Activated naive CD4-positive, alpha-beta T cell treated with anti-CD3 and anti-CD28 coated beads for 36 hours (primary cell): Measurements from ENCODE around the gene JAK2. TPM values are rescaled to one million over a fixed set of nuclear protein-coding genes. Genes with fewer than 3 reads are reported as not detected.
A peak's percentile ranks its signal among the peaks of the same experiment; 100 is the strongest.

Experiments
- CTCF ChIA-PET: fragments of 350-600 bp; sonication (Branson Sonifier 250); formaldehyde crosslinking; loops from one replicate; lab custom pipeline; 2021; ENCODE audit warnings: antibody characterized with exemption; lab: Charles Lee
- DNase-seq: peaks from one replicate; pipeline ENCODE4 v3.0.0-alpha.2; 2020
- H3K27ac Mint-ChIP-seq: one replicate; pipeline ENCODE4 v1.8.0; 2021; ENCODE audit warnings: mild to moderate bottlenecking, mixed read lengths
- H3K27me3 Mint-ChIP-seq: one replicate; pipeline ENCODE4 v1.8.0; 2021; ENCODE audit warnings: low read depth, mixed read lengths
- H3K36me3 Mint-ChIP-seq: one replicate; pipeline ENCODE4 v1.8.0; 2021; ENCODE audit warnings: low read depth, mixed read lengths
- H3K4me1 Mint-ChIP-seq: one replicate; pipeline ENCODE4 v1.8.0; 2021; ENCODE audit warnings: low read depth, mixed read lengths
- H3K4me3 Mint-ChIP-seq: one replicate; pipeline ENCODE4 v1.8.0; 2021; ENCODE audit warnings: mild to moderate bottlenecking, moderate library complexity, mixed read lengths
- H3K9me3 Mint-ChIP-seq: one replicate; pipeline ENCODE4 v1.8.0; 2021; ENCODE audit warnings: mixed read lengths
- intact Hi-C: fragments of 100-400 bp; cut with micrococcal nuclease; formaldehyde crosslinking; loops from one replicate; pipeline ENCODE4 v1.15.1; 2023
- total RNA-seq, 2 experiments: library from RNA; stranded (reverse); gene quantifications; one replicate each; pipeline ENCODE4 v1.2.3, GENCODE V29; 2021

The JAK2 gene
- total RNA-seq, 2 experiments from 2014 or later: 46.8 to 51.0 TPM

GRCh38 chr9:4959031-4959430 is 26.0 kb upstream of the JAK2 start:
- H3K36me3 Mint-ChIP-seq: no peaks in the 10 kb centered on the region
- no peak overlapping the region for H3K4me3 Mint-ChIP-seq
- CTCF ChIA-PET: interaction anchor here (1.2 kb wide), 1 partner anchor 15 kb away, joined by 4 read pairs; no protein-coding TSS in a partner anchor
- H3K4me1 Mint-ChIP-seq: peaks cover 17% of the 10 kb centered on the region
- H3K27ac Mint-ChIP-seq: no peak overlapping the region
- H3K9me3 Mint-ChIP-seq: peaks cover 2% of the 10 kb centered on the region
- H3K27me3 Mint-ChIP-seq: no peaks in the 10 kb centered on the region
- intact Hi-C loops: no loop called here
- no peak for DNase-seq

GRCh38 chr9:4962085-4962484 is 23.0 kb upstream of the JAK2 start:
- Mint-ChIP-seq H3K36me3 (peaks cover 3% of the 10 kb centered on the region), H3K27ac (no peak overlapping the region), H3K27me3 (no peaks in the 10 kb centered on the region), H3K9me3 (peaks cover 4% of the 10 kb centered on the region), H3K4me1 (peaks cover 30% of the 10 kb centered on the region), H3K4me3 (no peak overlapping the region)
- no peak for DNase-seq
- CTCF ChIA-PET: interaction anchor here (0.6 to 1.5 kb wide), 2 partner anchors 8 to 26 kb away, joined by 3 read pairs; no protein-coding TSS in a partner anchor
- intact Hi-C loops: no loop called here

- intact Hi-C loops: no loop called here
- no peaks in the 10 kb centered on the region for H3K27me3 Mint-ChIP-seq
- peaks cover 3% of the 10 kb centered on the region for H3K36me3 Mint-ChIP-seq
- peaks cover 4% of the 10 kb centered on the region for H3K9me3 Mint-ChIP-seq
- no peak overlapping the region for H3K27ac Mint-ChIP-seq
- CTCF ChIA-PET: no interaction called here
- no peak for DNase-seq
- H3K4me3 Mint-ChIP-seq: no peak overlapping the region
- H3K4me1 Mint-ChIP-seq: peaks cover 42% of the 10 kb centered on the region
Observed at GRCh38 chr9:4964540-4964939, 20.5 kb upstream of the JAK2 start.

- peak overlapping the region; percentile 54 for H3K4me3 Mint-ChIP-seq
- no peak for DNase-seq
- intact Hi-C loops: no loop called here
- H3K9me3 Mint-ChIP-seq: peaks cover 4% of the 10 kb centered on the region
- CTCF ChIA-PET: interaction anchor here (0.7 to 1.3 kb wide), 3 partner anchors 17 to 23 kb away, joined by 3 read pairs; no protein-coding TSS in a partner anchor
- no peaks in the 10 kb centered on the region for H3K27me3 Mint-ChIP-seq
- H3K27ac Mint-ChIP-seq: peak overlapping the region; percentile 74
- H3K4me1 Mint-ChIP-seq: peaks cover 42% of the 10 kb centered on the region
- H3K36me3 Mint-ChIP-seq: peaks cover 3% of the 10 kb centered on the region
Observed at GRCh38 chr9:4965174-4965821, 19.8 kb upstream of the JAK2 start.

GRCh38 chr9:4967523-4967922 is 17.5 kb upstream of the JAK2 start:
- Mint-ChIP-seq H3K27me3 (no peaks in the 10 kb centered on the region), H3K4me3 (no peak overlapping the region), H3K36me3 (peaks cover 3% of the 10 kb centered on the region), H3K4me1 (peaks cover 41% of the 10 kb centered on the region), H3K9me3 (peaks cover 4% of the 10 kb centered on the region), H3K27ac (peak overlapping the region; percentile 75)
- CTCF ChIA-PET: no interaction called here
- no peak for DNase-seq
- intact Hi-C loops: no loop called here

GRCh38 chr9:4969130-4969529 is 15.9 kb upstream of the JAK2 start:
- CTCF ChIA-PET: interaction anchor here (2.0 kb wide), 1 partner anchor 9 kb away, joined by 4 read pairs; no protein-coding TSS in a partner anchor
- no peak overlapping the region for H3K27ac Mint-ChIP-seq
- H3K27me3 Mint-ChIP-seq: no peaks in the 10 kb centered on the region
- peaks cover 3% of the 10 kb centered on the region for H3K9me3 Mint-ChIP-seq
- H3K36me3 Mint-ChIP-seq: peaks cover 3% of the 10 kb centered on the region
- DNase-seq: no peak
- H3K4me3 Mint-ChIP-seq: peak overlapping the region; percentile 30
- intact Hi-C loops: no loop called here
- peaks cover 30% of the 10 kb centered on the region for H3K4me1 Mint-ChIP-seq

GRCh38 chr9:4970970-4971641 is 14.0 kb upstream of the JAK2 start:
- H3K9me3 Mint-ChIP-seq: no peaks in the 10 kb centered on the region
- DNase-seq: peak; percentile 91
- intact Hi-C loops: loop anchor here (1.0 to 5.0 kb wide), 12 partner anchors 9 to 1445 kb away; partner anchors contain the start of genes JAK2, PLGRKT, RCL1 and RFX3
- peaks cover 23% of the 10 kb centered on the region for H3K4me1 Mint-ChIP-seq
- CTCF ChIA-PET: interaction anchor here (1.0 to 2.0 kb wide), 6 partner anchors 8 to 46 kb away, joined by 3 to 18 read pairs (median 4); no protein-coding TSS in a partner anchor
- no peaks in the 10 kb centered on the region for H3K36me3 Mint-ChIP-seq
- H3K4me3 Mint-ChIP-seq: no peak overlapping the region
- H3K27me3 Mint-ChIP-seq: no peaks in the 10 kb centered on the region
- H3K27ac Mint-ChIP-seq: no peak overlapping the region

GRCh38 chr9:4973246-4973645 is 11.8 kb upstream of the JAK2 start:
- DNase-seq: no peak
- peaks cover 14% of the 10 kb centered on the region for H3K4me1 Mint-ChIP-seq
- no peaks in the 10 kb centered on the region for H3K9me3 Mint-ChIP-seq
- H3K27ac Mint-ChIP-seq: no peak overlapping the region
- intact Hi-C loops: loop anchor here (5.0 kb wide), 1 partner anchor 676 kb away; no protein-coding TSS in a partner anchor
- H3K27me3 Mint-ChIP-seq: no peaks in the 10 kb centered on the region
- no peak overlapping the region for H3K4me3 Mint-ChIP-seq
- CTCF ChIA-PET: interaction anchor here (0.6 to 2.2 kb wide), 4 partner anchors 10 to 677 kb away, joined by 3 to 9 read pairs (median 6); no protein-coding TSS in a partner anchor
- no peaks in the 10 kb centered on the region for H3K36me3 Mint-ChIP-seq

- CTCF ChIA-PET: interaction anchor here (2.2 kb wide), 1 partner anchor 9 kb away, joined by 9 read pairs; no protein-coding TSS in a partner anchor
- Mint-ChIP-seq H3K27ac (no peak overlapping the region), H3K4me3 (no peak overlapping the region), H3K9me3 (no peaks in the 10 kb centered on the region), H3K36me3 (no peaks in the 10 kb centered on the region), H3K4me1 (peaks cover 9% of the 10 kb centered on the region), H3K27me3 (no peaks in the 10 kb centered on the region)
- DNase-seq: no peak
- intact Hi-C loops: loop anchor here (5.0 kb wide), 1 partner anchor 677 kb away; no protein-coding TSS in a partner anchor
Observed at GRCh38 chr9:4973902-4974301, 11.2 kb upstream of the JAK2 start.

GRCh38 chr9:4979239-4979638 is 5.8 kb upstream of the JAK2 start:
- Mint-ChIP-seq H3K27me3 (no peaks in the 10 kb centered on the region), H3K36me3 (peaks cover 5% of the 10 kb centered on the region), H3K4me1 (peaks cover 55% of the 10 kb centered on the region), H3K27ac (peak overlapping the region; percentile 87), H3K4me3 (no peak overlapping the region), H3K9me3 (no peaks in the 10 kb centered on the region)
- intact Hi-C loops: no loop called here
- no peak for DNase-seq
- CTCF ChIA-PET: interaction anchor here (1.3 kb wide), 1 partner anchor 8 kb away, joined by 5 read pairs; no protein-coding TSS in a partner anchor

GRCh38 chr9:4980086-4980727 is 4.9 kb upstream of the JAK2 start:
- H3K4me1 Mint-ChIP-seq: peaks cover 55% of the 10 kb centered on the region
- CTCF ChIA-PET: interaction anchor here (1.2 to 1.3 kb wide), 2 partner anchors 9 to 188 kb away, joined by 3 to 5 read pairs; partner anchors contain the start of gene RCL1
- intact Hi-C loops: loop anchor here (1.0 to 10.0 kb wide), 7 partner anchors 9 to 1775 kb away; partner anchors contain the start of genes ERMP1, KDM4C and UHRF2
- DNase-seq: peak; percentile 25
- peaks cover 7% of the 10 kb centered on the region for H3K36me3 Mint-ChIP-seq
- H3K9me3 Mint-ChIP-seq: no peaks in the 10 kb centered on the region
- H3K27me3 Mint-ChIP-seq: no peaks in the 10 kb centered on the region
- peak overlapping the region; percentile 49 for H3K4me3 Mint-ChIP-seq
- peak overlapping the region; percentile 87 for H3K27ac Mint-ChIP-seq
